GM21786 (cell line): ENCODE measurements around the gene SUPT20H.

Experiments
- ATAC-seq: cut with Tn5 transposase; IDR thresholded peaks from one replicate; pipeline ENCODE4 v1.9.1; 2021; ENCODE audit not compliant: unreplicated experiment

Gene SUPT20H

GRCh38 chr13:37058910-37059847, at the start of gene SUPT20H:
Gene SUPT20H (minus strand): TSS chr13:37059688. CDS start chr13:37051490, 8,198 bp downstream.
- peak; percentile 96 for ATAC-seq

- ATAC-seq = no peak
Measured at GRCh38 chr13:37109051-37109678, 49.7 kb upstream of the SUPT20H start.

GRCh38 chr13:37107868-37108267, 48.4 kb upstream of the SUPT20H start:
- no peak for ATAC-seq

GRCh38 chr13:37107456-37107855, 48.0 kb upstream of the SUPT20H start:
- ATAC-seq = no peak

GRCh38 chr13:37106642-37107041, 47.2 kb upstream of the SUPT20H start:
- no peak for ATAC-seq

GRCh38 chr13:37105251-37105714, 45.8 kb upstream of the SUPT20H start, which contains the start of gene CSNK1A1L:
Gene CSNK1A1L (minus strand): TSS chr13:37105664. CDS start chr13:37105256, 408 bp downstream.
- ATAC-seq = no peak

- ATAC-seq = no peak
Measured at GRCh38 chr13:37102896-37103295, 43.4 kb upstream of the SUPT20H start.

GRCh38 chr13:37101201-37101600, 41.7 kb upstream of the SUPT20H start:
- no peak for ATAC-seq

- ATAC-seq = no peak
Measured at GRCh38 chr13:37100731-37101130, 41.2 kb upstream of the SUPT20H start.

GRCh38 chr13:37097076-37097475, 37.6 kb upstream of the SUPT20H start:
- ATAC-seq = no peak

- ATAC-seq = no peak
Measured at GRCh38 chr13:37094840-37095239, 35.4 kb upstream of the SUPT20H start.

GRCh38 chr13:37094099-37094498, 34.6 kb upstream of the SUPT20H start:
- no peak for ATAC-seq

GRCh38 chr13:37091835-37092234, 32.3 kb upstream of the SUPT20H start:
- ATAC-seq = no peak

- no peak for ATAC-seq
Measured at GRCh38 chr13:37090912-37091311, 31.4 kb upstream of the SUPT20H start.

- ATAC-seq = no peak
Measured at GRCh38 chr13:37089495-37089894, 30.0 kb upstream of the SUPT20H start.

- no peak for ATAC-seq
Measured at GRCh38 chr13:37087486-37087885, 28.0 kb upstream of the SUPT20H start.

GRCh38 chr13:37085606-37086005, 26.1 kb upstream of the SUPT20H start:
- no peak for ATAC-seq

GRCh38 chr13:37076818-37077217, 17.3 kb upstream of the SUPT20H start:
- no peak for ATAC-seq

GRCh38 chr13:37075164-37075563, 15.7 kb upstream of the SUPT20H start:
- ATAC-seq = no peak

- no peak for ATAC-seq
Measured at GRCh38 chr13:37074703-37075102, 15.2 kb upstream of the SUPT20H start.

GRCh38 chr13:37072024-37072423, 12.5 kb upstream of the SUPT20H start:
- no peak for ATAC-seq

- no peak for ATAC-seq
Measured at GRCh38 chr13:37070956-37071355, 11.5 kb upstream of the SUPT20H start.
